Glomerular visceral epithelial cell (primary cell): Measurements from ENCODE around the gene TSHZ2.

Experiments used
- DNase-seq: peaks from one replicate; pipeline ENCODE4 v3.0.0-alpha.2; 2016; ENCODE audit errors: extremely low spot score

The TSHZ2 gene

DNA sequence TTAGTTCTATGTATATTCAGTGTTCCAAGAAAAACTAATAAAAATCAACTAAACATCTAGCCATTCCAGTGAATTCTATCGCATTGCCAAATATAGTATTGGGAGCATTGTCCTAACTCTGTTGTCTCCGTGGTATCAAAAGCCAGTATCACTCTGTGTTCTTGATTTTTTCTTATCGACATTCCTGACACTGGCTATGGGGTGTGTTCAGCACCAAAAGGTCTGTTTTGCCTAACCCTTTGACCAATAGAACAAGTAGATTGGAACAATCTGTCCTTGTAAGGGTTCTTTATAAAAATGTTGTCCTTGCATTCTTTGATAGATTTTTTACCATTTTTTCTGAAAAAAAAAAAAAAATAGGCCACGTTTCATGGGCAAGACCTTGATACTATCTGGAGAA, 161.5 kb downstream of the TSHZ2 start:
- no peak for DNase-seq

GRCh38 chr20:53136473-53136872, 164.3 kb downstream of the TSHZ2 start:
- DNase-seq: no peak

GRCh38 chr20:53138454-53139262, 166.5 kb downstream of the TSHZ2 start:
- DNase-seq: no peak

GRCh38 chr20:53141201-53142050, 169.3 kb downstream of the TSHZ2 start:
- DNase-seq: no peak

DNA sequence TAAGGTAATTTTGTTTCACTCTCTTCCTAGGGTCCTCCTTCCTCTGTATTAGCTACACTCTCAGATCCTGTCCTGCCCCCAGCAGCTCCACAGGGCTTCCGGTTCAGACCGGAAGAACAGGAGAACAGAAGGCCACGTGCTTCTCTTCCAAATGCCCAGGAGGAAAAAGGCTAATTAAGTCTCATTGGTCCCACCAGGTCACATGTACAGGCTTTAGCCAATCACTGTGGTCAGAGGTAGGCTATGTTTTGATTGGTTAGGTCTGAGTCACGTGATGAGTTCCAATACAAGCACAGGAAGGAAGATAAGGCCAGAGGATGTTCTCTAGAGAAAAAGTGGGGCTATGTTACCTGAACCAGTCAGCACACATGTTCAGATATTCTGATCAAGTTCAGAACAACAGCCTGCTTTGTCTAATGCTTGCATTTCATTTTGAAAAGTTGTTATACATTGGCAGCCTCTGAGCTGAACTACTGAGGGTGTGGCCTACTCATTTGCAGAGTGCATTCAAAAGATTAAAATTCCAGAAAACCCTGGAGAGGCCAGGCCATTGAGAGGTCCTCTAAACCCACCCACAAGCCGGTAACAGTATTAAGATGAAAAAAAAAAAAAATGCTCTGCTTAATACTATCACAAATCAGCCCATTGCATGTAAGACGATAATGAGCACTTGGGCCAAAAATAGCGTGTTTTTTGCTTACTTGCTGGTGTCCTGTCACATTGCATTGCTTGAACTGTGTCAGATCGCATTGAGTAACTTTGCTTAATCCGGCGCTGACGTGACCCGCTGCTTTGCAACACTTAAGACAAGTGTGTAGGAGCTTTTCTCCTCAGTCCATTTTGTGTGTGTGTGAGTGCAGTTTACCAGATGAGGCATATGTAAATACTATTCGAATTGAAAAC, 170.3 kb downstream of the TSHZ2 start:
- DNase-seq: no peak

DNA sequence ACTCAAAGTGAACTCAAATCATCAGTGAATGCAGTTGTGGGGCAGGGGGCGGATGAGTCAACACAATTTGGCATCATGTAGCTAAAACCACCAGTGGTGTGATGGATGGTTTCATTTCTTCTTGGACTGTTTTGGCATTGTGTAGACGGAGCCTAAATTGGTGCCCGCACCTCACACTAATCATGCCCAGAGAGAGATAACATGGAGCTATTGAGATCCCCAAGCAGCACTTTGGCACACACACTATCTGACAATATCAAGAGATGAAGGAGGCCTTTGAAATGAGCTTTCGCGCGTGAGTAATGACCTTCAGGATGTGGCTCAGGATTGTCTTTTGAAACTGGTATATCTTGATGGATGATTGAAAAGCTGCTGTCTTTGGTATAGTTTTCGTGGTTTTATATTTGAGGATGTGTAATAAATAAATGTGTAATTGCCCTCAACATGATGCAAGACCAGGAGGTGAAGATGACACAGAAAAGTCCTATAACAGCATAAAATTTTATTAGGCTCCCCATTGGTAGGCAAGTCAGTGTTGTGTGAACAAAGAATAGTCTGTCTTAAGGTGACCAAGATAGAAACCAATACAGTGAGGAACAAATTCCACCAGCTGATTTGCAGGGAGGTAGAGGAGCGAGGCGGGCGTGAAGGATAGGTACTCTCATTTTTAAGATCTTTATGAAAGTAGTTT, 174.2 kb downstream of the TSHZ2 start:
- DNase-seq: no peak

DNA sequence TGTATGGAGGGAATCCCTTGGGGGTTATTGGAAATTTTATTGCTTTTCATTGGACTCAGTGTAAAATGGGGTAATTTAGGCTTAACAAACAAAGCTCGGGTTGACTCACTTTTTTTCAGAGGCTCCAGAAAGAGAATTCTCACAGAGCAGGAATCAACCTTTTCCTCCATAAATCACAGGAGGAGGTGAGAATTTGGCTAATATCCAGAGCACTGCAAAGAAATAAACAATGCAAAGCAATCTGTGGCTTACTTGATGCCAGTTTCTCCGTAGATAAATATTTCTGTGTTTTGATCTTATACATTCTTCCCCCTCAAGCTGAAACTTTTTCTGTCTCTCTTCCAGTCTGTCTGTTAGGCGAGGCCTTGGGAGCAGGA, 176.6 kb downstream of the TSHZ2 start:
- no peak for DNase-seq

- no peak for DNase-seq
These were observed 177.2 kb downstream of the TSHZ2 start for GRCh38 chr20:53149148-53149889.

DNA sequence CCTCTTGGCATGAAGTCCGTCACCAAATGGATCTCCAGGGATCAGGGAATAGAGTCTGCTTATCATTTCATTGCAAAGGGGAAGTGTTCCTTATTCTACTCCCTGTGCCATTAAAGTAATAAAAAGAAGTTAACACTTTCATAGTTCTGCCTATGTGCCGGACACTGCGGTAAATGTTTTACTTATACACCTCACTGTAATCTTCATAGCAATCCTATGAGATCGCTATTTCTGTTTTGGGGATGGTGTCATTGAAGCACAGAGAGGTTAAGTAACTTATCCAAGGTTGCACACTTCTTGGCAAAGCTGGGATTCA, 177.7 kb downstream of the TSHZ2 start:
- no peak for DNase-seq

DNA sequence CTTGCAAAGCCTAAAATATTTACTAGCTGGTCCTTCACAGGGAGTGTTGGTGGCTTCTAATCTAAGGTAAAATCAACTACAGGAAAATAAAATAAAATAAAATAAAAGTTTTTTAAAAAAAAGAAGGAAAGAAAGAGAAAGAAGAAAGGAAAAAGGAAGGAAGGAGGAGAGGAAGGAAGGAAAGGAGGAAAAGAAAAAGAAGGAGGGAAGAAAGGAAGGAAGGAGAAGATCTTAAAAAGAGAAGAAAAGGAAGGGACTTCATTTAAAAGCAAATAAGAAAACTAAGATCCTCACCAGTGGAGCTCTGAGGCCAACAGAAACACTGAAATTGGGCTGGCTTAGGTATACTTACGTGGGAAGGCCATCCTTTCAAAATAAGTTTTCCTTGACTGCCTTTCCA, 178.4 kb downstream of the TSHZ2 start:
- DNase-seq: no peak

DNA sequence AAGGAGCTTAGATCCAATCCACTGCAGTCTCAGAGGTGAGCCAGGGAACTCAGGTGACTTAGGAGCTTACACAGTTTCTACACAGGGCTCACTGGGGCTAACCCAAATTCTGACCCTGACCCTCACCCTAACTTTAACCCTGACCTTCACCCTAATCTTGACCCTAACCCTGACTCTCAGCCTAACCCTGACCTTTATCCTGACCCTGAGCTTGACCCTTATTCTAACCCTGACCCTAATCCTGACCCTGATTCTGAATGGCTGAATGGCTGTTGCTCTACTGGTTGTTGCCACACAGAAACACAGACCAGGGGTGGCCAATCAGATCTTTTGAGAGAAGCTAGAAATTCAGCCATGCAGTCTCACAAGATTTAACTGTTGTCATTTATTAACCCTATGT, 180.1 kb downstream of the TSHZ2 start:
- DNase-seq: no peak

- DNase-seq: no peak
These were observed 182.4 kb downstream of the TSHZ2 start for GRCh38 chr20:53154540-53154939.

DNA sequence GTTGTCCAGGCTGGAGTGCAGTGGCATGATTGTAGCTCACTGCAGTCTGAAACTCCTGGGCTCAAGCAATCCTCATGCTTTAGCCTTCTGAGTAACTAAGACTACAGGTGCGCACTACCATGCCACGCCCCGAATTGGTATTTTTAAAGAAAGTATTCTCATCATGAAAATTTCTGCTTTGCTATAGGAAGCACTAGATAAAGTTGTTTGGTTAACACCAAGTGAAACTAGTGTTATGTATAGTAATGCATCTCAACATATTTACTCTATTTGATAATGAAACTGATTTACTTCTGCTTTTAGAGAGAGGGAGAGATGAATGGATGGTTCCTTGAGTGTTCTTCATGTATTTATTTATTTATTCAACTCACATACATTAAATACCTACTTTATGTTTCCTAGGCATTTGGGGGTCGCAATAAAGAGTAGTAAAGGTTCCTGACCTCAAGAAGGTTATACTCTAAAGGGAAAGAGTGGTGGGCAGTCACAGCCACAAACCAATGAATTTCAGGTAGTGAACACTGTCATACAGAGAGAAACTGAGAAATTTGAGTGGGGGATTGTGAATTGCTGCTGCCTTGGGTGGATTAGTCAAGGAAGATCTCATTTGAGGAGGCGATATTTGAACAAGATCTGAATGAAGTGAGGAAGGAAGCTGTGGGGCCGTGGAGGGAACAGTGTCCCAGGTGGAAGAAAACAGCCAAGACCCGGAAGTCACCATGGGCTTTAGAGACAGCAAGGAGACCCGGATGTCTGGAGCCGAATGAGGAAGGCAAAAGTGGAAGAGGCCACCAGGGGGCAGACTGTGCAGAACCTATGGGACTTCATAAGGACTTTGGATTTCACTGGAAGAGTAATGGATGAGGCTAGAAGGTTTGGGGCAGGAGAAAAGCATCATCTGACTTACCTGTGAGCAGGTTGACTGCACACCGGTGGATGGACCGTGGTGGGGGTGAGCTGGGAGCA, 185.6 kb downstream of the TSHZ2 start:
- DNase-seq: peak; percentile 11

DNA sequence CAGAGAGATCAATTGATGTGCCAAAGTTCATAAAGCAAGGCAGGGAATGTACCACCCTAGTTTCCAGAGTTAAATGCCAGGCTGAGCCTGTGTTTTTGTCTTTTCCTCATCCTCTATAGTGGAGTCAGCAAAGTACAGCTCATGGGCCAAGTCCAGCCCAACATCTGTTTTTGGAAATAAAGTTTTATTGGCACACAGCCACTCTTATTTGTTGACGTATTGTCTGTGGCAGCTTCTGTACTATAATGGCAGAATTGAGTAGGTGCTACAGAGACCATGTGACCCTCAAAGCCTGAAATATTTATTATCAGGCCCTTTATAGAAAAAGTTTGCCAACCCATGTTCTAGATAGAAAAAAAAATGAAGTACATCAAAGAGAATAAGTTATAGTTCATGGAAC, 187.0 kb downstream of the TSHZ2 start:
- DNase-seq: no peak

DNA sequence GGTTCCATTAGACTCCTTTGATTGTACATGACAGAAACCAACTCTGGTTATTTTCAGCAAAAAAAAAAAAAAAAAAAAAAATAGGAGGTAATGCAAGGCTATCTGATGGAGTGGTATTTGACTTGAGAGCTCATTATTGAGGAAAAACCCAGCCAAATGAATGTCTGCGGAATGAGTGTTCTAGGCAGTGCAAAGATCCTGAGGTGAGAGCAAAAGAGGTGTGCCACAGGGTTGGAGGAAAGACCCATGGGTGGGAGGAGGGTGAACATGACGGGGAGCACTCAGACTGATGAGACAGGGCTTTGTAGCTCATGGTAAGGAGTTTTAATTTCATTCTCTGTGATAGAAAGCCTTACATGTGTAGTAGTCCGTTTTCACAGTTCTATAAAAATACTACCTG, 188.9 kb downstream of the TSHZ2 start:
- DNase-seq: no peak

- no peak for DNase-seq
These were observed 189.3 kb downstream of the TSHZ2 start for GRCh38 chr20:53161473-53161872.

DNA sequence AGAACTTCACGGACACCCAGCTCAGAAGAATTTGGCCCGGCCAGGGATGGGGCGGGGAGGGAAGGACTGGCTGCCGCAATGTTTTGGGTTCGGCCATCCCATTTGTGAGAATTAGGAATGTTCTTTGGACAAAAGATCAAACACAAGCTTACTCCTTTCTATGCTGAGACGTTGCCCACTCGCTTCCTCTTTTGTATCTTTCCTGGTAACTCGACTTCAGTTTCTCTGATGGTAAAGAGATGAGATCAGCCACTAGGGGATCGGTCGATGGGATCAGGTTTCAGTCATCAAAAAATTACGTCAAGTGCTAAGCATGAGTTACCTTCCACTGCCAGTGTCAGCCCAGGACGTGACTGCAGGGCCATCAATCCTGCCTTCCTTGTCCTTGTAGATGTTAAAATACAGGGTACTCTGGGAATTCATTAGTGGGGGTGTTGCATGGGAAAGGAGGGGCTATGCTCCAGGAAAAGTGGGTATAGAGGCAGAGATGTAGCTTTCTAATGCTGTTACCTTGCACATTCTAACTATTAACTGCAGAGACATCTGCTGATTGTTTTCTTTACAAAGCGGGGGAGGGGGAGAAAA, 190.2 kb downstream of the TSHZ2 start:
- peak; percentile 9 for DNase-seq

DNA sequence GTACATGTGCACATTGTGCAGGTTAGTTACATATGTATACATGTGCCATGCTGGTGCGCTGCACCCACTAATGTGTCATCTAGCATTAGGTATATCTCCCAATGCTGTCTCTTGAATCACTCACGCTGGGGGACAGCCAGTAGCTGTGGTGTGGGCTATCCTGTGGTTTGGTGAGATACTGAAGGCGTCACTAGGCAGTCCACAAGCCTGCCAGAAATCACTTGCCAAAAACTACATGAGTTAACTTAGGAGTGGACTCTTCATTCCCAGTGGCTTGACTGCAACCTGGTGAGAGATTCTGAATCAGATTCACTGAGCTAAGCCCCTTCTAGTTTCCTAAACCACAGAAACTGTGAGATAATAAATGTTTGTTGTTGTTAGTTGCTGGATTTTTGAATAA, 191.3 kb downstream of the TSHZ2 start:
- DNase-seq: no peak

- DNase-seq: no peak
These were observed 191.9 kb downstream of the TSHZ2 start for GRCh38 chr20:53164072-53164471.
